ENCODE measurements around the gene BCL2L2. TPM values are rescaled to one million over a fixed set of nuclear protein-coding genes. Genes with fewer than 3 reads are reported as not detected.

Gene BCL2L2
- total and polyA plus RNA-seq, 2 of the 8 experiments (the other 6 are each of a cell fraction or from before 2014, with no cell fraction given): 9.3 to 13.8 TPM

- Histone ChIP-seq H2BK5ac (ENCODE audit: low read depth, low read length) (no peak overlapping the region), H2AK5ac (ENCODE audit: low read depth, low read length) (no peak overlapping the region), H4K5ac (ENCODE audit: insufficient read length, low read depth, low read length) (no peak overlapping the region), H3K9me3 (ENCODE audit: insufficient read depth in 2 of 2, low read depth in 1 of 2, low read length in 1 of 2) (no peaks in the 10 kb centered on the region), H3K79me1 (ENCODE audit: low read depth, low read length) (no peaks in the 10 kb centered on the region), H3K27ac (ENCODE audit: low read depth, low read length) (no peak overlapping the region), H3K4me1 (replicated peaks in 1 of 4; ENCODE audit: control insufficient read depth in 3 of 4, insufficient read depth in 4 of 4, low read length in 3 of 4) (peaks cover 0 to 6% (median 0%) of the 10 kb centered on the region in 4 experiments; a peak in 2 of 7 replicates), H3K79me2 (ENCODE audit: control insufficient read depth in 1 of 2, insufficient read depth in 2 of 2, low read length in 2 of 2) (no peaks in the 10 kb centered on the region), H3K23ac (ENCODE audit: insufficient read length) (no peak overlapping the region), H3K4me3 (ENCODE audit: extremely low read depth in 1 of 4, insufficient read depth in 2 of 4, low read depth in 3 of 4, low read length in 4 of 4) (no peak overlapping the region), H2BK120ac (replicated peaks; ENCODE audit: low read depth, low read length) (no peak overlapping the region), H2BK12ac (ENCODE audit: low read depth, low read length) (no peak overlapping the region), H3K36me3 (ENCODE audit: control insufficient read depth in 2 of 4, insufficient read depth in 4 of 4, low read length in 3 of 4) (no peaks in the 10 kb centered on the region), H2BK15ac (ENCODE audit: low read length) (no peak overlapping the region), H3K14ac (ENCODE audit: insufficient read length) (no peak overlapping the region), H2AFZ (ENCODE audit: low read length) (no peak overlapping the region), H3K23me2 (ENCODE audit: low read depth, low read length) (peaks cover 3% of the 10 kb centered on the region; the same call in 1 of the 2 replicates), H3K4me2 (ENCODE audit: insufficient read depth in 1 of 2, low read depth in 2 of 2, low read length in 2 of 2) (no peak overlapping the region), H3K9ac (replicated peaks in 1 of 4; ENCODE audit: extremely low read depth in 1 of 4, low read depth in 3 of 4, low read length in 3 of 4) (no peak overlapping the region), H3K4ac (replicated peaks; ENCODE audit: insufficient read length, low read depth, low read length) (no peak overlapping the region), H3K56ac (replicated peaks; ENCODE audit: insufficient read length, low read depth, low read length) (no peak overlapping the region), H2BK20ac (ENCODE audit: low read length) (no peak overlapping the region; the same call in 1 of the 2 replicates), H3K27me3 (replicated peaks in 1 of 4; ENCODE audit: control insufficient read depth in 3 of 4, extremely low read depth in 1 of 4, insufficient read depth in 3 of 4, low read length in 3 of 4) (no peaks in the 10 kb centered on the region), H4K91ac (replicated peaks; ENCODE audit: insufficient read length, low read length) (no peak overlapping the region), H3K18ac (ENCODE audit: extremely low read depth, low read length) (no peak overlapping the region), H4K8ac (ENCODE audit: extremely low read depth, insufficient read depth, low read length) (no peak overlapping the region), H4K20me1 (replicated peaks in 1 of 2; ENCODE audit: control insufficient read depth in 1 of 2, insufficient read depth in 2 of 2, low read length in 2 of 2) (no peaks in the 10 kb centered on the region)
- POLR2A ChIA-PET (ENCODE audit: partially characterized antibody): interaction anchor here (1.2 kb wide), 1 partner anchor 64 kb away, joined by 3 read pairs; no protein-coding TSS in a partner anchor
- DNase-seq (ENCODE audit: low read depth in 1 of 2, low spot score in 2 of 2): no peak
- CTCF ChIA-PET (ENCODE audit: partially characterized antibody): interaction anchor here (0.8 to 4.1 kb wide), 6 partner anchors 12 to 189 kb away, joined by 3 to 15 read pairs (median 3); partner anchors contain the start of gene CEBPE
- no peak for FAIRE-seq
- 92% methylated on average over 2 of the region's 5 CpGs; no CpG with 5 or more reads in 1 of the 2 experiments for WGBS, 2 experiments (ENCODE audit: extremely low coverage in 1 of 2, insufficient coverage in 1 of 2, insufficient read length in 1 of 2, insufficient replicate concordance in 2 of 2, low coverage in 1 of 2, low lambda C conversion rate in 2 of 2, missing lambda C conversion rate in 1 of 2)
- TF ChIP-seq CREB1 (IDR thresholded peaks at IDR 0.05) (no peak), CBX5 (IDR thresholded peaks at IDR 0.05; ENCODE audit: low read depth, low read length) (no peak), TAF7 (optimal IDR thresholded peaks at IDR 0.05; ENCODE audit: borderline replicate concordance, low read depth, low read length) (no peak), CEBPB (IDR thresholded peaks at IDR 0.05; ENCODE audit: low read depth, low read length) (no peak), NRF1 (IDR thresholded peaks at IDR 0.05; ENCODE audit: low read depth, low read length) (no peak), EGR1 (IDR thresholded peaks at IDR 0.05; ENCODE audit: borderline replicate concordance, low read depth, low read length) (no peak), ASH2L (IDR thresholded peaks at IDR 0.05; ENCODE audit: low read length) (no peak), CTBP2 (IDR thresholded peaks at IDR 0.05; ENCODE audit: borderline replicate concordance, insufficient read depth, insufficient read length, low read length) (no peak), ATF2 (IDR thresholded peaks at IDR 0.05; ENCODE audit: low read length) (no peak), RFX5 (IDR thresholded peaks at IDR 0.05; ENCODE audit: borderline replicate concordance, low read depth, low read length) (no peak), JUN (IDR thresholded peaks at IDR 0.05; ENCODE audit: low read depth, low read length) (no peak), ATF3 (IDR thresholded peaks at IDR 0.05; ENCODE audit: insufficient read depth, low read depth, low read length) (no peak)
Observed at GRCh38 chr14:23258256-23258655, 48.4 kb upstream of the BCL2L2 start.

Data from H1 (cell line).